ENCODE measurements around the gene NOS3. TPM values are rescaled to one million over a fixed set of nuclear protein-coding genes. Genes with fewer than 3 reads are reported as not detected.

Gene NOS3
- total RNA-seq, 1 donor from 2014 or later: 185 TPM

- TF ChIP-seq, protein P1, sequence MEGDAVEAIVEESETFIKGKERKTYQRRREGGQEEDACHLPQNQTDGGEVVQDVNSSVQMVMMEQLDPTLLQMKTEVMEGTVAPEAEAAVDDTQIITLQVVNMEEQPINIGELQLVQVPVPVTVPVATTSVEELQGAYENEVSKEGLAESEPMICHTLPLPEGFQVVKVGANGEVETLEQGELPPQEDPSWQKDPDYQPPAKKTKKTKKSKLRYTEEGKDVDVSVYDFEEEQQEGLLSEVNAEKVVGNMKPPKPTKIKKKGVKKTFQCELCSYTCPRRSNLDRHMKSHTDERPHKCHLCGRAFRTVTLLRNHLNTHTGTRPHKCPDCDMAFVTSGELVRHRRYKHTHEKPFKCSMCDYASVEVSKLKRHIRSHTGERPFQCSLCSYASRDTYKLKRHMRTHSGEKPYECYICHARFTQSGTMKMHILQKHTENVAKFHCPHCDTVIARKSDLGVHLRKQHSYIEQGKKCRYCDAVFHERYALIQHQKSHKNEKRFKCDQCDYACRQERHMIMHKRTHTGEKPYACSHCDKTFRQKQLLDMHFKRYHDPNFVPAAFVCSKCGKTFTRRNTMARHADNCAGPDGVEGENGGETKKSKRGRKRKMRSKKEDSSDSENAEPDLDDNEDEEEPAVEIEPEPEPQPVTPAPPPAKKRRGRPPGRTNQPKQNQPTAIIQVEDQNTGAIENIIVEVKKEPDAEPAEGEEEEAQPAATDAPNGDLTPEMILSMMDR (IDR thresholded peaks at IDR 0.05): no peak
- Histone ChIP-seq H3K36me3 (no peaks in the 10 kb centered on the region), H3K4me1 (peaks cover 3 to 7% of the 10 kb centered on the region in 2 donors), H3K9me3 (no peaks in the 10 kb centered on the region), H3K4me3 (peak overlapping the region in 1 of 2 donors; percentile 48), H3K27me3 (no peaks in the 10 kb centered on the region), H3K27ac (no peak overlapping the region)
- DNase-seq (ENCODE audit: low spot score in 2 of 2): no peak
- intact Hi-C loops (cut with DNase I): no loop called here
Observed at GRCh38 chr7:150954986-150955518, 35.8 kb upstream of the NOS3 start.

- intact Hi-C loops (cut with DNase I): no loop called here
- no peak overlapping the region for H3K27ac ChIP-seq
- TF ChIP-seq, protein P1 (IDR thresholded peaks at IDR 0.05): no peak
Observed at GRCh38 chr7:150955519-150956394, 35.1 kb upstream of the NOS3 start.

GRCh38 chr7:150956395-150957132, 34.3 kb upstream of the NOS3 start:
- H3K4me1 ChIP-seq: peaks cover 3 to 7% of the 10 kb centered on the region in 2 donors
- no peak overlapping the region for H3K27ac ChIP-seq
- no peak overlapping the region for H3K4me3 ChIP-seq
- no peak for DNase-seq (ENCODE audit: low spot score in 2 of 2)
- H3K36me3 ChIP-seq: no peaks in the 10 kb centered on the region
- no peaks in the 10 kb centered on the region for H3K27me3 ChIP-seq
- H3K9me3 ChIP-seq: no peaks in the 10 kb centered on the region
- intact Hi-C loops (cut with DNase I): no loop called here
- TF ChIP-seq, protein P1 (IDR thresholded peaks at IDR 0.05): no peak

More at GRCh38 chr7:150955519-150956394, 35.1 kb upstream of the NOS3 start:
- H3K4me3 ChIP-seq: peak overlapping the region; percentile 21 to 48
- H3K4me1 ChIP-seq: peaks cover 3 to 7% of the 10 kb centered on the region in 2 donors
- no peaks in the 10 kb centered on the region for H3K36me3 ChIP-seq
- H3K27me3 ChIP-seq: no peaks in the 10 kb centered on the region
- no peak for DNase-seq (ENCODE audit: low spot score in 2 of 2)
- no peaks in the 10 kb centered on the region for H3K9me3 ChIP-seq

GRCh38 chr7:150957133-150958020, 33.4 kb upstream of the NOS3 start:
- no peaks in the 10 kb centered on the region for H3K36me3 ChIP-seq
- H3K4me1 ChIP-seq: peaks cover 3 to 7% of the 10 kb centered on the region in 2 donors
- no peaks in the 10 kb centered on the region for H3K9me3 ChIP-seq
- TF ChIP-seq, protein P1 (IDR thresholded peaks at IDR 0.05): no peak
- H3K27ac ChIP-seq: no peak overlapping the region
- no peak for DNase-seq (ENCODE audit: low spot score in 2 of 2)
- H3K27me3 ChIP-seq: no peaks in the 10 kb centered on the region
- intact Hi-C loops (cut with DNase I): no loop called here
- H3K4me3 ChIP-seq: no peak overlapping the region

DNA sequence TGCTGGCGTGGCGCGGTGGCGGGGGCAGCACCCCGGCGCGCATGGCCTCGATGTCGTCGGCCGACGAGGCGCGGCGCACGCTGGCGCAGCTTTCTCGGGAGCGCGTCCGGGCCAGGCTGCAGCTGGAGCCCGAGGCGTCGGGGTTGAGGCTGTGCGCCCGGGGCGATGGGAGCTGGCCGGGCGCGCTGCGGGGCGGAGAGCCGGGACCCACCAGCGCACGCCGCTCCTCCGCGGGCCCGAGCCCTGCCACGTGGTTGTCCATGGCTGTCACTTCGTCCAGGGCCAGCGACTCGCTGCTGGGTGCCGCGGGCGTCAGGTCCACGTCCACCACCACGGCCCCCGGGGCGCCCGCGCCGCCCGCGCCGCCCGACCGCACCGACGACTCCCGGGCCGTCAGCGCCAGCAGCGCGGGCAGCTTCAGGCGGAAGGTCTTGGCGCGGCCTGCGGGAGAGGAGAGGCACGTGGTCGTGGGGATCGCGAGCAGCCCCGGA, 32.7 kb upstream of the NOS3 start:
- H3K27me3 ChIP-seq: no peaks in the 10 kb centered on the region
- H3K9me3 ChIP-seq: no peaks in the 10 kb centered on the region
- intact Hi-C loops (cut with DNase I): no loop called here
- H3K4me3 ChIP-seq: no peak overlapping the region
- H3K27ac ChIP-seq: no peak overlapping the region
- H3K36me3 ChIP-seq: no peaks in the 10 kb centered on the region
- H3K4me1 ChIP-seq: peaks cover 3 to 7% of the 10 kb centered on the region in 2 donors
- TF ChIP-seq, protein P1 (IDR thresholded peaks at IDR 0.05): no peak
- no peak for DNase-seq (ENCODE audit: low spot score in 2 of 2)

Data from ascending aorta (tissue), 2 donors.